Central memory CD4-positive, alpha-beta T cell (primary cell): ENCODE data around the gene LIN9.

Experiments
- DNase-seq: peaks from one replicate; pipeline ENCODE4 v3.0.0; 2022

The LIN9 gene

GRCh38 chr1:226320930-226321329 lies 12.0 kb upstream of the LIN9 start:
- no peak for DNase-seq

GRCh38 chr1:226318471-226318870 lies 9.5 kb upstream of the LIN9 start:
- no peak for DNase-seq

GRCh38 chr1:226314055-226314454 lies 5.1 kb upstream of the LIN9 start:
- no peak for DNase-seq

GRCh38 chr1:226312065-226312464 lies 3.1 kb upstream of the LIN9 start:
- DNase-seq = no peak

GRCh38 chr1:226311376-226311775 lies 2.4 kb upstream of the LIN9 start:
- DNase-seq = no peak

- DNase-seq = no peak
Measured at GRCh38 chr1:226310637-226311195, 1.8 kb upstream of the LIN9 start.

GRCh38 chr1:226310245-226310540 lies 1.2 kb upstream of the LIN9 start:
- DNase-seq = no peak

GRCh38 chr1:226309398-226310244 lies 657 bp upstream of the LIN9 start:
- no peak for DNase-seq

GRCh38 chr1:226308166-226308722 lies 720 bp downstream of the LIN9 start:
- DNase-seq = no peak

- DNase-seq = no peak
Measured at GRCh38 chr1:226306425-226306824, 2.5 kb downstream of the LIN9 start.

- no peak for DNase-seq
Measured at GRCh38 chr1:226305184-226305583, 3.8 kb downstream of the LIN9 start.

- DNase-seq = no peak
Measured at GRCh38 chr1:226304291-226304955, 4.5 kb downstream of the LIN9 start.

- no peak for DNase-seq
Measured at GRCh38 chr1:226302731-226303130, 6.2 kb downstream of the LIN9 start.

- DNase-seq = no peak
Measured at GRCh38 chr1:226296911-226297310, 12.1 kb downstream of the LIN9 start.

GRCh38 chr1:226293553-226293920 lies 15.4 kb downstream of the LIN9 start:
- no peak for DNase-seq

- DNase-seq = no peak
Measured at GRCh38 chr1:226292874-226293552, 16.0 kb downstream of the LIN9 start.

GRCh38 chr1:226287587-226287986 lies 21.4 kb downstream of the LIN9 start:
- no peak for DNase-seq

- DNase-seq = no peak
Measured at GRCh38 chr1:226281058-226281457, 27.9 kb downstream of the LIN9 start.

- DNase-seq = no peak
Measured at GRCh38 chr1:226279498-226279897, 29.5 kb downstream of the LIN9 start.

- DNase-seq = no peak
Measured at GRCh38 chr1:226277897-226278296, 31.1 kb downstream of the LIN9 start.

- no peak for DNase-seq
Measured at GRCh38 chr1:226276987-226277386, 32.0 kb downstream of the LIN9 start.

- no peak for DNase-seq
Measured at GRCh38 chr1:226276077-226276682, 32.8 kb downstream of the LIN9 start.

GRCh38 chr1:226274138-226274537 lies 34.8 kb downstream of the LIN9 start:
- no peak for DNase-seq
